Upper lobe of left lung (tissue), 6 donors: ENCODE measurements around the gene TSPEAR. TPM values are rescaled to one million over a fixed set of nuclear protein-coding genes. Genes with fewer than 3 reads are reported as not detected.
"Not testable (repeated sequence)": the region's sequence is repeated elsewhere in the genome, so short reads cannot be mapped to it uniquely, and the experiment has no call there.

Experiments
- ATAC-seq, 2 donors: fragments of 200-7000 bp; cut with Tn5 transposase; one replicate each; pipeline ENCODE4 v1.9.1; 2022; ENCODE audit warnings: mild to moderate bottlenecking in 2 of 2, moderate library complexity in 2 of 2; ENCODE audit not compliant: low FRiP score in 2 of 2
- DNase-seq, 2 donors: peaks; one replicate each; pipeline ENCODE4 v3.0.0-alpha.2; 2019 to 2020
- H3K27ac ChIP-seq, 4 donors: fragments of 200-600 bp; sonication (generic); one replicate each; pipeline ENCODE4 v1.5.1; 2016 to 2019
- H3K27me3 ChIP-seq, 4 donors: fragments of 200-600 bp; sonication (generic); one replicate each; pipeline ENCODE4 v1.5.1; 2017 to 2019
- H3K36me3 ChIP-seq, 4 donors: fragments of 200-600 bp; sonication (generic); one replicate each; pipeline ENCODE4 v1.5.1; 2016 to 2019
- H3K4me1 ChIP-seq, 4 donors: fragments of 200-600 bp; sonication (generic); one replicate each; pipeline ENCODE4 v1.5.1; 2018 to 2019
- H3K4me3 ChIP-seq, 4 donors: fragments of 200-600 bp; sonication (generic); one replicate each; pipeline ENCODE4 v1.5.1; 2017 to 2019; ENCODE audit warnings: mild to moderate bottlenecking in 2 of 4, moderate library complexity in 1 of 4
- H3K9me3 ChIP-seq, 4 donors: fragments of 200-600 bp; sonication (generic); one replicate each; pipeline ENCODE4 v1.5.1; 2018 to 2019
- EP300 ChIP-seq, 4 donors: sonication (generic); formaldehyde crosslinking; IDR thresholded peaks; one replicate each; pipeline ENCODE4 v1.5.1; 2017; ENCODE audit warnings: antibody characterized with exemption in 4 of 4, control low read depth in 2 of 4
- POLR2A ChIP-seq, 4 donors: fragments of 450-650 bp; IDR thresholded peaks; one replicate each; pipeline ENCODE4 v1.5.1; 2016 to 2017; ENCODE audit warnings: antibody characterized with exemption in 4 of 4, mild to moderate bottlenecking in 2 of 4
- POLR2AphosphoS5 ChIP-seq, 2 donors: sonication (generic); formaldehyde crosslinking; IDR thresholded peaks; one replicate each; pipeline ENCODE4 v1.5.1; 2017; ENCODE audit warnings: antibody characterized with exemption in 2 of 2
- WGBS, 2 donors: methylation state at CpG; one replicate each; pipeline ENCODE4 v1.1.5; 2017 to 2018; 5-methylcytosine and 5-hydroxymethylcytosine counted together
- total RNA-seq, 6 donors: library from RNA; depleted of rRNA in 4 of 6; stranded (reverse); fragments of >200 nt in 4 of 6; gene quantifications; one replicate each; pipeline versions ENCODE4 v1.1.0 to v1.2.1, GENCODE V29; 2016 to 2021
- TF ChIP-seq, protein P1 (sequence below), 6 experiments: fragments of 450-650 bp in 4 of 6; fragments of 200-600 bp in 2 of 6; sonication (generic) in 2 of 6; IDR thresholded peaks; one replicate each; pipeline ENCODE4 v1.5.1; 2016 to 2019; ENCODE audit warnings: antibody characterized with exemption in 6 of 6
- donor health status: DM: no; HTN: no; CAD: no; lungs with moderate emphysema.
- donor health status: DM: no; HTN: yes; CAD: no; lungs with severe emphysema.

The TSPEAR gene
- total RNA-seq, 6 donors from 2014 or later: 0.14 to 0.17 TPM; not detected in 4

DNA sequence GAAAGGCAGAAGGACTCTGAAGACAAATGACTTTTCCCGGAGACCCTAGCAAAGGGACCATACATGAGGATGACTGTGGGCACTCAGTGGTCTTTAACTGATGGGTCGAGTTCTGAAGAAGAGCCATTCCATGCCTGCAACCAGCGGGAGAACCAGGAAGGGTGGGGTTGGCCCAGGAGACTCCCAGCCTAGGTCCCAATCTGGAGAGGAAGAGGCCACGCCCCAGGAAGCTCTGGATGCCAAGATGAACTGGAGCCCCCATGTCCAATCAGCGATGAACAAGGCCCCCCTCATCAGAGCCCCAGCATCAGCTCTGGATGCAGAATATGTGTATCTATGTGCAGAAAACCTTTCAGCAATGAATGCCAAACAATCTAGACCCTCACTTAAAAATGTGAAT lies 70.6 kb downstream of the TSPEAR start:
- TF ChIP-seq EP300 (IDR thresholded peaks at IDR 0.05) (no peak), POLR2A (IDR thresholded peaks at IDR 0.05) (no peak), POLR2AphosphoS5 (IDR thresholded peaks at IDR 0.05) (no peak)
- TF ChIP-seq, protein P1, sequence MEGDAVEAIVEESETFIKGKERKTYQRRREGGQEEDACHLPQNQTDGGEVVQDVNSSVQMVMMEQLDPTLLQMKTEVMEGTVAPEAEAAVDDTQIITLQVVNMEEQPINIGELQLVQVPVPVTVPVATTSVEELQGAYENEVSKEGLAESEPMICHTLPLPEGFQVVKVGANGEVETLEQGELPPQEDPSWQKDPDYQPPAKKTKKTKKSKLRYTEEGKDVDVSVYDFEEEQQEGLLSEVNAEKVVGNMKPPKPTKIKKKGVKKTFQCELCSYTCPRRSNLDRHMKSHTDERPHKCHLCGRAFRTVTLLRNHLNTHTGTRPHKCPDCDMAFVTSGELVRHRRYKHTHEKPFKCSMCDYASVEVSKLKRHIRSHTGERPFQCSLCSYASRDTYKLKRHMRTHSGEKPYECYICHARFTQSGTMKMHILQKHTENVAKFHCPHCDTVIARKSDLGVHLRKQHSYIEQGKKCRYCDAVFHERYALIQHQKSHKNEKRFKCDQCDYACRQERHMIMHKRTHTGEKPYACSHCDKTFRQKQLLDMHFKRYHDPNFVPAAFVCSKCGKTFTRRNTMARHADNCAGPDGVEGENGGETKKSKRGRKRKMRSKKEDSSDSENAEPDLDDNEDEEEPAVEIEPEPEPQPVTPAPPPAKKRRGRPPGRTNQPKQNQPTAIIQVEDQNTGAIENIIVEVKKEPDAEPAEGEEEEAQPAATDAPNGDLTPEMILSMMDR (IDR thresholded peaks at IDR 0.05): no peak
- 81 to 87% methylated on average over 3 to 5 of the region's 5 CpGs for WGBS, 2 donors
- no peaks in the 10 kb centered on the region for H3K4me1 ChIP-seq
- no peaks in the 10 kb centered on the region for H3K27me3 ChIP-seq
- ATAC-seq: no peak
- peaks cover 0 to 17% (median 3%) of the 10 kb centered on the region in 4 donors for H3K9me3 ChIP-seq
- H3K4me3 ChIP-seq: no peak overlapping the region
- DNase-seq: no peak
- H3K36me3 ChIP-seq: no peaks in the 10 kb centered on the region
- no peak overlapping the region for H3K27ac ChIP-seq

DNA sequence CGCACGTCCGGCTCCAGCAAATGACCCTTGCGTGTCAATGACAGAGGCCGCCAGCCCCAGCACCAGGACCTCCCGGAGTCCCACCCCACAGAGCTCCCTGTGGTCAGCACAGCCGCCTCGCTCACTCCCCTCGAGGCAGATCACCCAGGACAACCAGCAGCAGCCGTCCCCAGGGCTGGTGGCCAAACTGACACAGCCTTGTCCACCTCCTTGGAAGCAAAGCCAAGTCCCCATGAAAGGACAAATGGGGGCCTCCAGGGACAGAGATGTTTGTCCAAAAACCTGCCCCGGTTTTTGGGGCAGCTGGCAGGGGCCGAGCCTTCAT lies 72.1 kb downstream of the TSPEAR start:
- ATAC-seq: peak in 1 of 2 donors; percentile 8
- no peaks in the 10 kb centered on the region for H3K36me3 ChIP-seq
- peak in 1 of 2 donors; percentile 43 for DNase-seq
- no peaks in the 10 kb centered on the region for H3K27me3 ChIP-seq
- WGBS, 2 donors: 89 to 95% methylated on average over 4 to 12 of the region's 12 CpGs
- no peak overlapping the region for H3K4me3 ChIP-seq
- no peak overlapping the region for H3K27ac ChIP-seq
- peaks cover 0 to 6% (median 0%) of the 10 kb centered on the region in 4 donors for H3K9me3 ChIP-seq
- no peaks in the 10 kb centered on the region for H3K4me1 ChIP-seq
- TF ChIP-seq, protein P1 (IDR thresholded peaks at IDR 0.05): no peak
- TF ChIP-seq POLR2A (IDR thresholded peaks at IDR 0.05) (no peak), POLR2AphosphoS5 (IDR thresholded peaks at IDR 0.05) (no peak), EP300 (IDR thresholded peaks at IDR 0.05) (no peak)

DNA sequence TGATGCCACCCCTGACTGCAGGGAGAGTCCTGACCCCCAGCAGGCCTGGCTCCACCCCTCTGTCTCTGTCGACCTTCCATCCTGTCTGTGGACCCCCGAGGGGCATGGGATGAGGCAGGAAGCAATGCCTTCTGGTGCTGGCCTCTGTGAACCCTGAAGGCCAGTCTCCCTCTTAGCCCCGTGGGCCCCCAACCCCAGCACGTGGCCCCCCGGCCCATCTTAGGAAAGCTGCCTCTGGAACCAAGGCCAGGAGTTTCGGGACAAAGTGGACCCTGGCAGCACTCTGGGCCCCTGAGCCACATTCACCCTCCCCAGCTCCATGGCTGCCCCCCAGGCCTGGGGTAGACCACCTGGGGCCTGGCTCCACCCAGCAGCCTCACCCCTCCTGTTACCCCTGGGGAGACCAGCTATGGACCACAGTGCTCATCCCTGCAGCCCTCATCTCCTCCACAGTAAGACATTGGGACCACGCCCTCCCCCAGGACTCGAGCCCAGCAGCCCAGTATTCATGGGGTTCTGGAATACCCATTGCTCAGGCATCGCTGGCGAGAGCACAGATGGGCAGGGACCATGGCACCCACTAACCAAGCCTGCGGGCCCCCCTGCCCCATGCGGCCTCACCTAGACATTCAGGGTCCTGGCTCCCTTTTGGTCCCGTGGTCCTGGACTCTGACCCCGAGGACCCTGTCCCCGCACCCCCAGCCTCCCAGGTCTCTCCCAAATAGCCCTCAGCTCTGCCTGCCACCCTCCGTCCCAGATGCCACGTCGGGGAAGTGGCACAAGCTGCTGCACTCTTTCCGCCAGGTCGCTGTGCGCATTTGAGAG lies 72.7 kb downstream of the TSPEAR start:
- DNase-seq (peak in 1 of 2 donors; percentile 61), ATAC-seq (peak in 1 of 2 donors; percentile 6)

GRCh38 chr21:44637851-44638348 lies 73.5 kb downstream of the TSPEAR start:
- not testable (repeated sequence) for H3K4me3 ChIP-seq, H3K27ac ChIP-seq, H3K36me3 ChIP-seq, ATAC-seq, H3K4me1 ChIP-seq, H3K27me3 ChIP-seq, H3K9me3 ChIP-seq
- 80 to 82% methylated on average over 3 to 8 of the region's 12 CpGs for WGBS, 2 donors
- peak in 1 of 2 donors; percentile 65 for DNase-seq

More for the DNA sequence above, 72.7 kb downstream of the TSPEAR start:
- not testable (repeated sequence) for H3K27me3 ChIP-seq, H3K4me1 ChIP-seq, H3K36me3 ChIP-seq, H3K27ac ChIP-seq, H3K4me3 ChIP-seq, H3K9me3 ChIP-seq
- WGBS, 2 donors: 91 to 100% methylated on average over 2 to 14 of the region's 21 CpGs

DNA sequence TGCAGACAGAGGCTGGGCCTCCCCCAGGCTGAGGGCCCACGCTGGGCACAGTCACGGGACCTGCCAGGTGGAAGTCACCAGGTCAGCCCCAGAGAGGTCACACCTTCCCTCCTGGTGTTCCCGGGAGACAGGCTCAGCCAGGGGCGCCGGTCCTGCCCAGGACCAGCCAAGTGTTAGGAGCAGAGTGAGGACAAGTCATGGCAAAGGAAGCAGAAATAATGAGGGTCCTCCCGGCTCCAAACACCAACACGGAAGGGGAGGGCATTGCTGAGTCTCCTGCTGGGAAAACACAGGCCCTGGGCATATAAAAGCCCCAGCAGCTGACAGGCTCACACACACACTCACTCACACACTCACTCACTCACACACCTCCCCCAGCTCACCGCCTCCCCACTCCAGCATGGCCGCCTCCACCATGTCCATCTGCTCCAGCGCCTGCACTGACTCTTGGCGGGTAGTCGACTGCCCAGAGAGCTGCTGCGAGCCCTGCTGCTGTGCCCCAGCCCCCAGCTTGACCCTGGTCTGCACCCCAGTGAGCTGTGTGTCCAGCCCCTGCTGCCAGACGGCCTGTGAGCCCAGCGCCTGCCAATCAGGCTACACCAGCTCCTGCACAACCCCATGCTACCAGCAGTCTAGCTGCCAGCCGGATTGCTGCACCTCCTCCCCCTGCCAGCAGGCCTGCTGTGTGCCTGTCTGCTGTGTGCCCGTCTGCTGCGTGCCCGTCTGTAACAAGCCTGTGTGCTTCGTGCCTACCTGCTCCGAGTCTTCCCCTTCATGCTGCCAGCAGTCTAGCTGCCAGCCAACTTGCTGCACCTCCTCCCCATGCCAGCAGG lies 74.1 kb downstream of the TSPEAR start, which contains the start of gene KRTAP10-10:
KRTAP10-10 (plus strand) TSS at position 339 of the 833 bp plus-strand sequence; CDS start at position 401, 62 bp downstream.
- ATAC-seq (no peak), DNase-seq (peak in 1 of 2 donors; percentile 58)
- WGBS, 2 donors: 49 to 52% methylated on average over 12 of the region's 21 CpGs
- peaks cover 0 to 4% (median 3%) of the 10 kb centered on the region in 4 donors for H3K9me3 ChIP-seq
- H3K27ac ChIP-seq: no peak within 1 kb of the TSS
- H3K27me3 ChIP-seq: no peaks in the 10 kb centered on the region
- H3K36me3 ChIP-seq: no peaks in the 10 kb centered on the region
- no peaks in the 10 kb centered on the region for H3K4me1 ChIP-seq
- no peak within 1 kb of the TSS for H3K4me3 ChIP-seq
- TF ChIP-seq POLR2AphosphoS5 (IDR thresholded peaks at IDR 0.05): no peak
- TF ChIP-seq EP300 (IDR thresholded peaks at IDR 0.05): no peak
- TF ChIP-seq, protein P1 (IDR thresholded peaks at IDR 0.05): no peak
